ENCODE data around the gene TFDP1.

- TF ChIP-seq, protein P1, sequence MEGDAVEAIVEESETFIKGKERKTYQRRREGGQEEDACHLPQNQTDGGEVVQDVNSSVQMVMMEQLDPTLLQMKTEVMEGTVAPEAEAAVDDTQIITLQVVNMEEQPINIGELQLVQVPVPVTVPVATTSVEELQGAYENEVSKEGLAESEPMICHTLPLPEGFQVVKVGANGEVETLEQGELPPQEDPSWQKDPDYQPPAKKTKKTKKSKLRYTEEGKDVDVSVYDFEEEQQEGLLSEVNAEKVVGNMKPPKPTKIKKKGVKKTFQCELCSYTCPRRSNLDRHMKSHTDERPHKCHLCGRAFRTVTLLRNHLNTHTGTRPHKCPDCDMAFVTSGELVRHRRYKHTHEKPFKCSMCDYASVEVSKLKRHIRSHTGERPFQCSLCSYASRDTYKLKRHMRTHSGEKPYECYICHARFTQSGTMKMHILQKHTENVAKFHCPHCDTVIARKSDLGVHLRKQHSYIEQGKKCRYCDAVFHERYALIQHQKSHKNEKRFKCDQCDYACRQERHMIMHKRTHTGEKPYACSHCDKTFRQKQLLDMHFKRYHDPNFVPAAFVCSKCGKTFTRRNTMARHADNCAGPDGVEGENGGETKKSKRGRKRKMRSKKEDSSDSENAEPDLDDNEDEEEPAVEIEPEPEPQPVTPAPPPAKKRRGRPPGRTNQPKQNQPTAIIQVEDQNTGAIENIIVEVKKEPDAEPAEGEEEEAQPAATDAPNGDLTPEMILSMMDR (IDR thresholded peaks at IDR 0.05; ENCODE audit: low read length), result no peak
- no peak for TF ChIP-seq EZH2 (IDR thresholded peaks at IDR 0.05; ENCODE audit: borderline replicate concordance, low read length)
These were observed 13.5 kb downstream of the TFDP1 start for GRCh38 chr13:113598081-113598410.
